GM03348 (cell line): Measurements from ENCODE around the gene PIK3R2.
"Not testable (repeated sequence)": the region's sequence is repeated elsewhere in the genome, so short reads cannot be mapped to it uniquely, and the experiment has no call there.

Source experiments
- DNase-seq: peaks from one replicate; pipeline ENCODE4 v3.0.0; 2012; ENCODE audit warnings: low spot score

The PIK3R2 gene

DNA sequence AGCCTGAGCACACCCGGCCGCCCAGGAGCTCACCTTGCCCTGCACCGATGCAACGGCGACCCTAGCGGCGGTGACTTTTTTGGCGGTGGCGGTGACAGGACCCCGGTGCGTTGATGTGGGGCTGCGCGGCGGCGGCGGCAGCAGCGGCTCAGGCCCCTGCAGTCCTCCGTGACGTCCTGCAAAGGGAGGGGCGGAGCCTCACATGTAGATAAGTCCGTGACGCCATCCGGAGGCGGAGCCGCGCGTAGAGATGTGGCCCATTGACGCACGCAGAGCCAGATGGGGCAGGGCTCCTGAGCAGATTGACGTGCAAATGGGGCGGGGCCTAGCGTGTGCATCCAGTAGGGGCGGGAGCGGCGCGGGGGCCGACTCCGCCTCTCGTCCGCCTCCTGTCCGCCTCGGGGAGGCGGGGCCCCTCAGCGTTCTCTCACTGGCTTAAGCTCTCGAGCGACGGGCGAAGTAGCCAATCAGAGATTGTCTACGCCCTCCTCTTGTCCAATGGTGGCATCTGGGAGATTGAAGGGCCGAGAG, 51.0 kb downstream of the PIK3R2 start, which contains the start of gene RAB3A:
TSS of gene RAB3A (minus strand) at position 180 of the 531 bp plus-strand sequence. CDS start 1,302 bp downstream, outside the sequence.
- DNase-seq = peak; percentile 98

DNA sequence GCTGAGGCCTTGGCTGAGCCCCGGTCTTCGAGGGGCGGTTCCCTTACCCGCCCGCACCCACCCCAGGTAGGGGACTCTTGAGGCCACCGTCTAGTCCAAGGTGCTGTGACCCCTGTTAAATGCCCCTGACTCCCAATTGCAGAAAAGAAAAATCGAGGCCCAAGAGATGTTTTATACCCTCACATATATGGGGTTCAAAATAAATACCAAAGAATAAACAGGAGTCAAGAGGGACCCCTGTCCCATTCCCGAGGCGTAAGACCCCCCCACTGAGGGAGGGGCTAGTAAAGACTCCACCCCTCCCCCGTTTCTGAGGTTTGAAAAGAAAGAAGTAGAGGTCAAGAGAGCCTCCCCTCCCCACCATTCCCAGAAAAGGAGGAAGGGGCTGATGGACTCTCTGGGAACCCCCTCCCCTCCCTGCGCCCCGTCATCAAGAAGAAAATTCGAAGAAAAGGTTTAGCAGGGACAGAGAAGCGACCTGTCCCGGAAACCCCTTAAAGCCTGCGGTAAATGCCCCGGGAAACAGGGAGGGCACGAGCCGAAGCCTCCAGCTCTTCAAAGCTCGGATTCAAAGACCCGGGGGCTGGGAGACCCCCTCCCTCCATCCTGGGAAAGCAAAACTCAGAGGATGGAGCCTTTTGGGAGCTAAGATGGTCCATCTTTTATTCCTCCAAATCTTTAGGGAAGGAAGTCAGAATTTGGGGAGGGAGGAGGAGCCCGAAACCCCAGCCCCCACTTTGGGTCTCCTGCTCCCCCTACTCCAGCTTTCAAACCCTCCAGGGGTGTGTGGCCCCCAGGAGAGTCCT, 51.6 kb downstream of the PIK3R2 start:
- no peak for DNase-seq

DNA sequence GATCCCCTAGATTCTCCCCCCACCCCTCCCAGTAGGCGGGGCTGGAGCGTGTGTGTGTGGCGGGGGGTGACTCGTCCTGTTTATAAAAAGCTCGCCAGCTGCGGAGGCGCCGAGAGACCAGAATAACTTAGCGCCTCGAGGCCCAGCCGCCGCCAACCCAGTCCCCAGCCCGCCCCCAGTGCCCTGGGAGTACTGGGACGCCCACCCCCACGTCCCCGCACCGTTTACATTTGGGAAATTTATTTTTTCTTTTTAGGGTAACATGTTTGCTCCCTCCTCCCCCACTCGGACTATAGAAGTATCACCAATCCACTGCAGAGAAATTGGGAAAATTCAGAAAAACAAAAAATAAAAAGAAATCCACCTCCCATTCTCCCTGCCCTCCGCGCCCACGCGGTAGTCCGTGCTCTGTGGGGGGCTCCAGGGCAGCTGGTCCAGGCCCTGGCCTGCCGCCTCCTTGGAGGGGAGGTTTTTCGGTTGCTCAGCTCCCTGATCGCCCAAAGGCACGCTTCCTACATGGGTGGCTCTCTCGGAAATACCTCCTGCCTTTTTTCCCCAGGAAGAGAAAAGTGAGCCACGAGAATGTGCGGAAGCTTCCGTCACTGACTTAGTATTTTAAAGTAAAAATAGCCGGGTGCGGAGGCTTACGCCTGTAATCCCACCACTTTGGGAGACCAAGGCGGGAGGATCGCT, 52.4 kb downstream of the PIK3R2 start:
- DNase-seq = peak; percentile 80

DNA sequence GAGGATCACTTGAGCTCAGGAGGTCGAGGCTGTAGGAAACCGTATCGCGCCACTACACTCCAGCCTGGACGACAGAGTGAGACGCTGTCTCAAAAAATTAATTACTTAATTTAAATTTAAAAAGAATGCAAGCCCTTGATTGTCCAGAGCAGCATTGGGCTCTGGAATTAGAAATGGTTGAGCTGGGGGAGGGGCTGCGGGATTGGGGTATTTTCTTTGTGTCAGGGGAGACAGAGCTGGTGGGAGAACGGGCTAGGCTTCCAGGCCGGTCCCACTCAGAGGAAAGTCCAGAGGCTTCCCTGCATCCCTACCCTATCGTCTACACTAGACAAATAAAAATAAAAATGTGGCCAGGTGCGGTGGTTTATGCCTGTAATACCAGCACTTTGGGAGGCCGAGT, 53.1 kb downstream of the PIK3R2 start:
- no peak for DNase-seq

DNA sequence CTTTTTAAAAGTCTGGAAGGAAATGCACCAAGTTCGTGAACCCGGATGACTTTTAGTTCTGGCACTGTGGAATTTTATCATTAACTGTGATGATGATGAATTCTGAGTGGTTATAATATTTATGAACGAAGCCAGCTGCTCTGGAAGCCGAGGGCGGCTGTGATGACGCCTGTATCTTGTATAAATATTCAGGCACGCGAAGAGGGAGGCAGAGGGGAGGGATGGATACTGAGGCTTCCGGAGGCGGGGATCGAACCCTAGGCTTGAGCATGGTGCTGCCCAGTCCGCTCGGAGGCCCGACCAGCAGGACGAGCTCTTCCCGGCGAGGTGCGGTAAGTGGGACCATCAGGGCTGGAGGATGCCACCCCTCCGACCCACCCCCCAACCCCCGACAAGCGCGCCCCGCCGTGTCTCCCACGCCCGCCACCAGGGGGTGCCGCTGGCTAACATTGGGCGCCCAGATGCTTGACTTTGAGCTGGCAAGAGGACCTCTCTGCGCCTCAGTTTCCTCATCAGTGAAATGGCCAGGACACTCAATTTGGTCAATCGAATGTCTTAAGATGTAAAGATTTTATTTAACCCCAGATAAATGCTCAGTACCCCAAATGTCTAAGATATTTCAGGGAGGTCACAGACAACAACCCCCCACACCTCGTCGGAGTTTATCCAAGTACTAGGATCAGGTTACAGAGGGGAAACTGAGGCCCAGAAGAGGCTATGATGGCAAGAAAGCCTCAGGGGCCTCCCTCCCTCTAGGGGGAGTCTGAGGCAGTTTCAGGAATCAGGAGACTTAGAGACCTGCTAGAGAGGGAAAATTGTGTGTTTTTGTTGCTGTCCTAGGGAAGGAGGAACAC, 55.4 kb downstream of the PIK3R2 start:
- DNase-seq = peak; percentile 72

DNA sequence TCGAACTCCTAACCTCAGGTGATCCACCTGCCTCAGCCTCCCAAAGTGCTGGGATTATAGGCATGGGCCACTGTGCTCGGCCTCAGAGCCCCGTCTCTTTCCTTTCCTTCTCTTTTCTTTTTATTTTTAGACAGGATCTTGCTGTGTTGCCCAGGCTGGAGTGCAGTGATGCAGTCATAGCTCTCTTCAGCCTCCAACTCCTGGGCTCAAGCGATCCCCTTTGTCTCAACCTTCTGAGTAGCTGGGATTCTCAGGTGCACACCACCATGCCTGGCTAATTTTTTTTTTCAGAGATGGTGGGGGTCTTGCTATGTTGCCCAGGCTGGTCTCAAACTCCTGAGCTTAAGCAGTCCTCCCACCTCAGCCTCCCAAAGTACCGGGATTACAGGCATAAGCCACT, 56.9 kb downstream of the PIK3R2 start:
- DNase-seq = not testable (repeated sequence)

DNA sequence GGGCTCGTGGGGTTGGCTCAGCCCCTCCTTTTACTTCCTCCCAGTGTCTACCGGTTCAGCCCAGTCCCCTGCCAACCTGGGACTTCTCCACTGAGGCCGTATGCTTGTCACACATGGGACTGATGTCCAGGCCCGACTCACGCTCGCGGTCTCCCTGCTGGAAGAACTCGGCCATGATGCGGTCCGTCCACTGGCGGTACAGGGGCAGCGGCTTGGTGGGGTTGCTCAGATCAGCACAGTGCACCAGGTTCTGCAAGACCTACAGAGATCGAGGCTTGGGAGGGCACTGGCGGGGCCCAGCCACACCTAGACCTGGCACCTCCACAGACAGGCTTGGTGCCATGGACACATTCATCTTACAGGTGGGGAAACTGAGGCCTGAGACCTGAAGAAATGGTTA, 58.7 kb downstream of the PIK3R2 start:
- DNase-seq = no peak

DNA sequence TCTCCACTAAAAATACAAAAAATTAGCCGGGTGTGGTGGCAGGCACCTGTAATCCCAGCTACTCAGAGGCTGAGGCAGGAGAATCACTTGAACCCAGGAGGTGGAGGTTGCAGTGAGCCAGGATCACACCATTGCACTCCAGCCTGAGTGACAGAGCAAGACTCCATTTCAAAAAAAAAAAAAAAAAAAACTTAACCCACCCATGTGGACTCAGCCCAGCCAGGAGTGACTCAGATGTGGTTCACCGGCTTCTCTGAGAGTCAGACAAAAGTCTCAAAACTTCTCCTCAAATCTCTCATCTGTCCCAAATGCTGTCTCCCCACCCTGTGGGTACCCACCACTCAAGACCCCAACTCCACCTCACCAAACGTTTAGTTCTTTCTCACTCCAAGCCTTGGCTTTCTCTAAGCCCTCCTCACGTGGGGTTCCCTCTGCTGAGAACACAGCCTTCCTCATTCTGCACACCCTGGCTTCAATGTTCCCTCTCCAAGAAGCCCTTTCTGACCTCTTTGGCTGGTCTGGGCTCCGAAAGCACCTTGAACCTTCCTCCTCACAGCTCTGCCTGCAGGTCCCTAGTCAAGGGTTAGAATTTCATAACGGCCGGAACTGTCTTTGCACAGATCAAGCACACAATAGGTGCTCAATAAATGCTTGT, 61.9 kb downstream of the PIK3R2 start:
- DNase-seq = peak; percentile 69

DNA sequence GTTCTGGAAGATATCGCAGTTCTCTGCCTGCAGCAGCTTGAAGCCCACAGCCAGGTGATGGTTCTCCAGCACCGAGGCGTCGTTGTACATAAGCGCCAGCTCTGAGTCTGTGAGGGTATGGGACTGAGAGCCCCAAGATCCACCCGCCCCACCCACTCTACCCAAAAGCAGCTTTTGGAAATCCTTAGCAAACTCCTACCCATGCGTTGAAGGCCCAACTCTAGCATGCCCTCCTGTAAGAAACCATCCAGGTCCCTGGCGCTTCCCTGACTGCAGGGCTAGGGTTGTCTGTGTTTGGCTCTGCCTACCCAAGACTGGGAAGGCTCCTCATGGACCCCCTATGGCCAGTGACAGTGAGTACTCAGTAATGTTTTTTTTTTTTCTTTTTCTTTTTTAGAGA, 63.8 kb downstream of the PIK3R2 start:
- no peak for DNase-seq

DNA sequence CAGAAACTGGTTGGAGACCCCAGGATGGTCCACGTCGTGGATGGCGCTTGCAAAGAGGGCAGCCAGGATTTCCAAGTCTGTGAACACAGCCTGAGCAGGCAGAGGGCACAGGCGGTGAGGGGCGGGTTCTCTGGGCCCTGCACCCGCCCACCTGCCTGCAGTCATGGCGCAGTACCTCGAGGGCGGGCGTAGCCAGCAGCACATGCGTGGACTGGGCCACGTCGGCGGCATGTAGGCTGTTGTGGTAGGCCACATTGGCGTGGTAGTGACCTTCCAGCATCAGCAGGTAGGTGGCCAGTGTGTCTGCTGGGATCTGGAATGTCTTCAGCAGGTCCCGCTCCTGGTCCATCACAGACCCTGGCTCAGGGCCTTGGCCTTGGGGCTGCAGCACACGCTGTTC, 65.2 kb downstream of the PIK3R2 start:
- DNase-seq = no peak

DNA sequence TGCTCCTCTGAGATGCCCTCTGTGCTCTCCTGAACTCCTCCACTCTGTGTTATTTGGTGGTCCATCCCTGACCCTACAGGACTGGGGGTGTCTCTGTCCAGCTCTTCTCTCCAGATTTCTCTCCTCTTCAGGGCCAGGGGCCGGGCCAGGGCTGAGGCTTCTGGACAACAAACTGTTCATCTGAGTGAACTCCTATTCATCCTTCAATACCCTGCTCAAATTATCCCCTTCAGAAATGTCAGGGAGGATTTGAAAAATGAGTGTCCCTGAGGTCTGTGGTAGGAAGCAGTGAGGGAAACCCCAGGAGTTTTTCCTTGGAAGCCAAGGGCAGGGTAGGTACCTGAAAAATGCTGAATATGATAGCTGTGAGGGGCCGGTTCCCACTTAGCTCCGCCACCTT, 65.6 kb downstream of the PIK3R2 start:
- no peak for DNase-seq
